NCI-H446 (cell line): ENCODE measurements around the gene UGT2B17.
"Not testable (repeated sequence)": the region's sequence is repeated elsewhere in the genome, so short reads cannot be mapped to it uniquely, and the experiment has no call there.

Source experiments
- DNase-seq, 2 experiments: peaks; one replicate each; lab custom pipeline; 2025; lab: John Stamatoyannopoulos, UW

UGT2B17 gene

DNA sequence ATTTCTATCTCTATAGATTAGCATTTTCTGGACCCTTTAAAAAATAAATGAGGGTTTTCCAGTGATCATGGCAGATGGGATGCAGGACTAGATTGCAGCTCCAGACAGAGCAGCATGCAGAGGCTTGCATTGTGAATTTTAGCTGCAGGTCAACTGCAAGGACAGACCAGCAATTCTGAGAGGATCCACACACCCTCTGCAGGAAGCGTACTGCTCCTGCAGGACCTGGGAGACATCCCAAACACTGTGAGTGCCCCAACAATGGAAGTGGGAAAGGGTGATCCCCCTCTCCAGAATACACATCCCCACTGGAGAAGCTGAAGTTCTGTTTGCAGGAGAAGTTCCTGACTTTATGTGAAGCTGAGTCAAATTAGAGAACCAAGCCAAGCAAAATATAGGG lies 7.1 kb downstream of the UGT2B17 start:
- not testable (repeated sequence) for DNase-seq

GRCh38 chr4:68568535-68568934 lies 7.6 kb downstream of the UGT2B17 start:
- not testable (repeated sequence) for DNase-seq

- not testable (repeated sequence) for DNase-seq
These were observed 9.8 kb downstream of the UGT2B17 start for GRCh38 chr4:68566364-68566763.

GRCh38 chr4:68565082-68565481 lies 11.0 kb downstream of the UGT2B17 start:
- not testable (repeated sequence) for DNase-seq

GRCh38 chr4:68560364-68561070 lies 15.6 kb downstream of the UGT2B17 start:
- DNase-seq = not testable (repeated sequence)

GRCh38 chr4:68553830-68554229 lies 22.3 kb downstream of the UGT2B17 start:
- DNase-seq = not testable (repeated sequence)

GRCh38 chr4:68552818-68553811 lies 23.0 kb downstream of the UGT2B17 start:
- not testable (repeated sequence) for DNase-seq

GRCh38 chr4:68542742-68543141 lies 33.4 kb downstream of the UGT2B17 start:
- not testable (repeated sequence) for DNase-seq

GRCh38 chr4:68536375-68536774 lies 39.7 kb downstream of the UGT2B17 start:
- no peak for DNase-seq

GRCh38 chr4:68535974-68536373 lies 40.1 kb downstream of the UGT2B17 start:
- DNase-seq = no peak

- not testable (repeated sequence) for DNase-seq
These were observed 53.9 kb downstream of the UGT2B17 start for GRCh38 chr4:68522232-68522631.

- DNase-seq = no peak
These were observed 55.1 kb downstream of the UGT2B17 start for GRCh38 chr4:68520985-68521384.

DNA sequence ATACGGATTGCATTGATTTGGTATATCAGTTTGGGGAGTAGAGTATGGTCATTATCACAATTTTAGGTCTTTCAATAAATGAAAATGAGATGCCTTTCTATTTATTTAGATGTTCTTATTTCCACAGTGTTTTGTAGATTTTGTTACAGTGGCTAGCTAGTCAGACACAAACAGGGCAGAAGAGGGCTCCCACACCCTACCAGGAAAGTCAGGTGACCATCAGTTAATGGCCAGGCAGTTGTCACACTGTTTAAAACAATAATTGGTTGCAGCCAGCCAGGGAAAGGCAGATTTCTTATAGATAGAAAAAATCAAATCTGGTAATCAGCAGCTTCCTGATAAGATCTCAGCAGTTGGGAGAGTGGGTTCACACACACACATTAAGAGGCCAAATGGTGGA lies 57.2 kb downstream of the UGT2B17 start:
- DNase-seq = no peak

DNA sequence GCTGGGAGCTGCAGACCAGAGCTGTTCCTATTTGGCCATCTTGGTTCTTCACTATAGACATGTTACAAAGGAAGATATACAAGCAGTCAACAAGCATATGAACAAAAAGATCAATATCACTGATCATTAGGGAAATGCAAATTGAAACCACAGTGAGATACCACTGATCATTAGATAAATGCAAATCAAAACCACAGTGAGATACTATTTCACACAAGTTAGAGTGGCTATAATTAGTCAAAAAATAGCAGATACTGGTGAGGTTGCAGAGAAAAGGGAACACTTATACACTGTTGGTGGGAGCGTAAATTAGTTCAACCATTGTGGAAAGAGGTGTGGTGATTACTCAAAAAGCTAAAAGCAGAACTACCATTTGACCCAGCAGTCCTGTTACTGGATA lies 70.7 kb downstream of the UGT2B17 start:
- not testable (repeated sequence) for DNase-seq

- not testable (repeated sequence) for DNase-seq
These were observed 71.3 kb downstream of the UGT2B17 start for GRCh38 chr4:68504836-68505235.

DNA sequence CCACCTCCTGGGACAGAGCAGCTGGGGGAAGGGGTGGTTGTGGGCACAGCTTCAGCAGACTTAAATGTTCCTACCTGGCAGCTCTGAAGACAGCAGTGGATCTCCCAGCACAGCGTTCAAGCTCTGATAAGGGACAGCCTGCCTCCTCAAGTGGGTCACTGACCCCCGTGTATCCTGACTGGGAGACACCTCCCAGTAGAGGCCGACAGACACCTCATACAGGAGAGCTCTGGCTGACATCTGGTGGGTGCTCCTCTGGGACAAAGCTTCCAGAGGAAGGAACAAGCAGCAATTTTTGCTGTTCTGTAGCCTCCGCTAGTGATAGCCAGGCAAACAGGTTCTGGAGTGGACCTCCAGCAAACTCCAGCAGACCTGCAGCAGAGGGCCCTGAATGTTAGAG lies 72.7 kb downstream of the UGT2B17 start:
- DNase-seq = not testable (repeated sequence)

DNA sequence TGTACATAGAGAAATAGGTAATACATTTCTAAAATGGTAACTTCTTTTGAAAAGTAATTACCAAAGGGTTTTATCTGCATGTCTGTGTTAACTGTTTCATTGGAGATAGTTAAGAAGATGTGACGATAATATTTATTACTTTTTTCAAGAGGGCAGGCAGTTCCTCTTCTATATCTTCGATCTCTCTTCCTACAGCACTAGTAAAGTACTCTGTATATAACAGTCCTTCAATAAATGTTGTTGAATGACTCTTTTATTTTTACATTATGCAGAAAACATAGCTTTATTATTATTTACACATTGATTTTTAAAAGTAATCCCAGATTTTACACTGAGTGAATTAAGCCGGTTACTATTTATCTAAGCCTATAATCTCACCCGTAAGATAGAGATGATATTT lies 77.1 kb downstream of the UGT2B17 start:
- no peak for DNase-seq

DNA sequence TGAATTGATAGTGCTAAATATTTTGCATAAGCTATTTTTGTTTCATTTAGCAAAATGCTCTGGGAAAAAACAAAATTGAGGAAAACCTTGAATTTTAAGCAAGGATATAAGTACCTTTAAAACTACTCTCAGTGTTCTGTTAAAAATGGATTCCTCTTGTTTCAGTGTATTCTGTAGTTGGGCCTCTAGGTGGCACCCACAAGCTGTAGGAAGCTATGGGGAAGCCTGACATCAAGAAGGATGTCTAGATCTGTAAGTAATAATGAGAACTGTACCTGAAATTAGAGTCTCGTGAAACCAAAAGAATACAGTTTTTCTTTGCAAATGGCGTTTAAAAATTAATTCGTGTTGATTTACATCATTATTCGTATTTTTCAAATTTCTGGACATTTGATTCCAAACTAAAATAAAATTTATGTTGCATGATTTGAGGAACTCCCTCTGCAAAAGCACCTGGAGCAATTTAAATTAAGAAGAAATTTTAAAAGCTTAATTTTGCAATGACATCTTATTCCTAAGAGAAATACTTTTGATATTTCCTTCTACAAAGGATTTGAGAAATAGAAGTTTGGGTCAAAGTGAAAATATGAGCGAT lies 77.6 kb downstream of the UGT2B17 start:
- DNase-seq = peak; percentile 25 to 51

DNA sequence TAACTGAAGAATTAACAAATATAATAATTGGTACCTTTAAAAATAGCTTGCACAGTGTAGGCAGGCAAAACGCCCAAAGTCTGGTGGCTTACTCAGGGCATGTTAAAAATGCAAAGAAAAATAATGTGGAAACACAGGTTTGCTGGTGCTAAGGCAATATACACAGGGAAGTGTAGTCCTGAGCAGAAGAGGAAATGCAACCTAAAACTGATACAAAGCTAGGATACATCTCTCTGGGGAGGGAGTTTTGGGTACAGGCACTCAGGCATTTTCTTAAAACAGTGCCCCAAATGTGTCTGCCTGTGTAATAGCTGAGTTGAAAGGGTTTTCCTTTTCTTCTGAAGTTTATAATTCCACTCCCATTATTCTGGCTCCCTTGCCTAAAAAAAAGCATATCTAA lies 81.4 kb downstream of the UGT2B17 start:
- DNase-seq = no peak

- no peak for DNase-seq
These were observed 85.2 kb downstream of the UGT2B17 start for GRCh38 chr4:68490826-68491457.

DNA sequence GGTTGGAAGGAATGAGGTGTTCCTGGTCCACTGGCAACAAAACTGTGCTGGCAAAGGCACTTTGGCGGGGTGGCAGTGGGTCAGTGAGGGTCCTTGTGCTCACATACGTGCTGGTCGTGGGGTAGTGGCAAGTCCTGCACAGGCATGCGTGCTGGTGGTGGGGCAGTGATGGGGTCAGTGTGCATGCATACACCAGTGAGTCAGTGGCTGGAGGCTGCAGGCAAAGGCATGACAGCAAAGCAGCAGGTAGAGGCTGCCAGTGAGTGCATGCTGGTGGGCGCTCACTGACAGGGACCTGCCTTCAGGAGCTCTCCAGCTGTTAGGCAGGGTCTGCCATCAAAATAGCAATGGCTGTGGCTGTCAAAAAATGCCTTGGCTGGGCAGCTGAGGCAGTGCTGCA lies 86.8 kb downstream of the UGT2B17 start:
- no peak for DNase-seq
